GM19035 (cell line): ENCODE measurements around the gene TENM4.

Experiments used
- ATAC-seq: cut with Tn5 transposase; IDR thresholded peaks from one replicate; pipeline ENCODE4 v1.9.1; 2021; ENCODE audit not compliant: unreplicated experiment

TENM4 gene

GRCh38 chr11:79066456-79067351 lies 374.1 kb downstream of the TENM4 start:
- no peak for ATAC-seq

GRCh38 chr11:79062814-79063762 lies 377.7 kb downstream of the TENM4 start:
- ATAC-seq: no peak

- ATAC-seq: no peak
These were observed 380.5 kb downstream of the TENM4 start for GRCh38 chr11:79060081-79060953.

- no peak for ATAC-seq
These were observed 381.7 kb downstream of the TENM4 start for GRCh38 chr11:79059141-79059540.

- ATAC-seq: no peak
These were observed 384.8 kb downstream of the TENM4 start for GRCh38 chr11:79055856-79056631.

- ATAC-seq: no peak
These were observed 386.2 kb downstream of the TENM4 start for GRCh38 chr11:79054636-79055035.

GRCh38 chr11:79052544-79052943 lies 388.3 kb downstream of the TENM4 start:
- no peak for ATAC-seq

- no peak for ATAC-seq
These were observed 390.0 kb downstream of the TENM4 start for GRCh38 chr11:79050786-79051185.

- no peak for ATAC-seq
These were observed 391.1 kb downstream of the TENM4 start for GRCh38 chr11:79049741-79050179.

GRCh38 chr11:79047980-79048379 lies 392.9 kb downstream of the TENM4 start:
- ATAC-seq: no peak

GRCh38 chr11:79047321-79047720 lies 393.5 kb downstream of the TENM4 start:
- no peak for ATAC-seq

- ATAC-seq: no peak
These were observed 394.5 kb downstream of the TENM4 start for GRCh38 chr11:79046366-79046765.

GRCh38 chr11:79045800-79046304 lies 395.0 kb downstream of the TENM4 start:
- no peak for ATAC-seq

GRCh38 chr11:79045018-79045799 lies 395.6 kb downstream of the TENM4 start:
- no peak for ATAC-seq

- ATAC-seq: no peak
These were observed 396.6 kb downstream of the TENM4 start for GRCh38 chr11:79044201-79044600.

GRCh38 chr11:79043726-79044125 lies 397.1 kb downstream of the TENM4 start:
- no peak for ATAC-seq

GRCh38 chr11:79042824-79043223 lies 398.0 kb downstream of the TENM4 start:
- ATAC-seq: no peak

GRCh38 chr11:79040348-79040747 lies 400.5 kb downstream of the TENM4 start:
- ATAC-seq: no peak

- no peak for ATAC-seq
These were observed 401.7 kb downstream of the TENM4 start for GRCh38 chr11:79039122-79039521.
